GM12878 (cell line): Measurements from ENCODE around the gene PLXNA4. TPM values are rescaled to one million over a fixed set of nuclear protein-coding genes. Genes with fewer than 3 reads are reported as not detected.

ENCODE experiments used
- ATAC-seq: fragments of 200-7000 bp; cut with Tn5 transposase; 3 replicates; pipeline ENCODE4 v1.9.1; 2020; ENCODE audit warnings: mild to moderate bottlenecking, moderate library complexity
- BruUV-seq: library from RNA; stranded (reverse); fragments of 400-500 nt; replicated peaks from 2 replicates; lab custom pipeline; 2021; lab: Mats Ljungman, UMichigan
- CTCF ChIA-PET: fragments of 300-600 bp; sonication (Branson Sonifier 250); formaldehyde crosslinking; extraction: SDS; loops from one replicate; lab custom pipeline; 2021; ENCODE audit warnings: inconsistent platforms; lab: Yijun Ruan, JAX
- POLR2A ChIA-PET: fragments of 350-600 bp; formaldehyde crosslinking; extraction: SDS; loops from one replicate; lab custom pipeline; 2021; ENCODE audit warnings: inconsistent platforms; lab: Charles Lee
- RAD21 ChIA-PET: fragments of 300-600 bp; sonication (Branson Sonifier 250); formaldehyde crosslinking; loops from one replicate; lab custom pipeline; 2023; ENCODE audit warnings: antibody characterized with exemption; ENCODE audit not compliant: unreplicated experiment; lab: Charles Lee
- SMC1A ChIA-PET: fragments of 300-600 bp; sonication (Branson Sonifier 250); formaldehyde crosslinking; loops from one replicate; lab custom pipeline; 2023; ENCODE audit not compliant: unreplicated experiment, uncharacterized antibody; lab: Charles Lee
- DNase-seq: peaks from one replicate; pipeline ENCODE4 v3.0.0-alpha.2; 2011; ENCODE audit warnings: low read depth, low spot score
- FAIRE-seq: peaks from 3 replicates; lab custom pipeline; 2011; peaks lifted over from hg19 to GRCh38; lab: Jason Lieb, UNC
- H2AFZ ChIP-seq: 2 replicates; pipeline ENCODE4 v1.6.0; 2011; ENCODE audit warnings: low read depth, low read length, control low read depth; ENCODE audit not compliant: control insufficient read depth
- H3K27ac ChIP-seq: 2 replicates; pipeline ENCODE4 v1.5.1; 2011; ENCODE audit warnings: control low read depth; ENCODE audit not compliant: control insufficient read depth, insufficient read depth
- H3K27me3 ChIP-seq, 2 experiments: replicated peaks in 1 of 2; 2 replicates each; pipeline versions ENCODE4 v1.6.0 to v1.6.1; 2011; ENCODE audit warnings: low read length in 1 of 2; ENCODE audit not compliant: control insufficient read depth in 2 of 2, insufficient read depth in 2 of 2
- H3K36me3 ChIP-seq, 2 experiments: 2 replicates each; pipeline ENCODE4 v1.5.1; 2011; ENCODE audit warnings: low read length in 1 of 2; ENCODE audit not compliant: control insufficient read depth in 2 of 2, insufficient read depth in 2 of 2
- H3K4me1 ChIP-seq: 2 replicates; pipeline ENCODE4 v1.6.1; 2011; ENCODE audit warnings: mild to moderate bottlenecking, low read length, moderate library complexity, mixed read lengths; ENCODE audit not compliant: control insufficient read depth, insufficient read depth
- H3K4me2 ChIP-seq: 2 replicates; pipeline ENCODE4 v1.6.0; 2011; ENCODE audit warnings: control low read depth; ENCODE audit not compliant: control insufficient read depth, insufficient read depth
- H3K4me3 ChIP-seq: fragments of 200-600 bp; sonication (generic); 2 replicates; pipeline ENCODE4 v1.5.1; 2016
- H3K79me2 ChIP-seq: 2 replicates; pipeline ENCODE4 v1.6.0; 2011; ENCODE audit warnings: low read length; ENCODE audit not compliant: control insufficient read depth, insufficient read depth
- H3K9ac ChIP-seq: 2 replicates; pipeline ENCODE4 v1.8.0; 2011; ENCODE audit warnings: low read length, control low read depth, mixed read lengths; ENCODE audit not compliant: control insufficient read depth, insufficient read depth
- H3K9me3 ChIP-seq: replicated peaks from 3 replicates; pipeline ENCODE4 v1.5.1; 2011; ENCODE audit warnings: mild to moderate bottlenecking, low read length; ENCODE audit not compliant: control insufficient read depth, insufficient read depth
- H4K20me1 ChIP-seq: 2 replicates; pipeline ENCODE4 v1.6.0; 2011; ENCODE audit not compliant: control insufficient read depth, insufficient read depth
- BHLHE40 ChIP-seq, 2 experiments: fragments of 450-650 bp in 1 of 2; IDR thresholded peaks; 2 replicates each; pipeline ENCODE4 v1.6.1; 2011 to 2017; ENCODE audit warnings: low read depth in 2 of 2, borderline replicate concordance in 1 of 2, improper control_type of control experiment in 1 of 2, low read length in 1 of 2, mild to moderate bottlenecking in 1 of 2
- IKZF2 ChIP-seq, 2 experiments: fragments of 450-650 bp; IDR thresholded peaks; 2 replicates each; pipeline ENCODE4 v1.6.1; 2017; ENCODE audit warnings: mild to moderate bottlenecking in 2 of 2, moderate library complexity in 2 of 2
- IRF4 ChIP-seq: IDR thresholded peaks from 2 replicates; pipeline ENCODE4 v1.6.1; 2011; ENCODE audit warnings: low read depth, low read length
- SPI1 ChIP-seq: IDR thresholded peaks from 2 replicates; pipeline ENCODE4 v1.6.1; 2011; ENCODE audit warnings: low read depth, mild to moderate bottlenecking, low read length, moderate library complexity, borderline replicate concordance; ENCODE audit not compliant: insufficient read depth
- TCF7 ChIP-seq: IDR thresholded peaks from 2 replicates; pipeline ENCODE4 v1.6.1; 2014; ENCODE audit warnings: antibody characterized with exemption, borderline replicate concordance
- WGBS: methylation state at CpG from one replicate; pipeline ENCODE4 v1.1.6; 2016; ENCODE audit warnings: low lambda C conversion rate; ENCODE audit not compliant: insufficient replicate concordance, insufficient coverage; ENCODE audit errors: missing lambda C conversion rate; 5-methylcytosine and 5-hydroxymethylcytosine counted together
- in situ Hi-C: fragments of 300-500 bp; cut with MboI; formaldehyde crosslinking; loops from 9 replicates; pipeline ENCODE4 v1.14.3; 2018; ENCODE audit warnings: mixed read lengths
- intact Hi-C: fragments of 100-400 bp; cut with micrococcal nuclease; formaldehyde crosslinking; loops from one replicate; pipeline ENCODE4 v1.14.2; 2022; ENCODE audit not compliant: unreplicated experiment
- polyA plus RNA-seq, 11 experiments: library from polyadenylated mRNA; depleted of rRNA in 4 of 11; unstranded in 6 of 11; stranded (reverse) in 5 of 11; fragments of >200 nt; fragmentation: Nextera tagmentation in 4 of 11; fragmentation: Illumina TruSeq in 1 of 11; extraction: Ambion mirVana in 4 of 11; extraction: Trizol in 1 of 11; gene quantifications; 1 replicate in 1 of 11; 2 replicates in 10 of 11; pipeline versions ENCODE4 v1.2.1 to v1.2.3, GENCODE V29; 2011 to 2016; ENCODE audit warnings: inconsistent platforms in 2 of 11, missing spikeins in 2 of 11, low read depth in 1 of 11
- total RNA-seq, 4 experiments: library from RNA; depleted of rRNA in 3 of 4; stranded (reverse); fragments of >200 nt in 3 of 4; fragmentation: Illumina TruSeq in 1 of 4; extraction: Trizol in 1 of 4; gene quantifications; 2 replicates each; pipeline versions ENCODE4 v1.2.1 to v1.2.3, GENCODE V29; 2013 to 2021
- TF ChIP-seq, protein P1 (sequence below): fragments of 450-650 bp; IDR thresholded peaks from 2 replicates; pipeline ENCODE4 v1.6.1; 2017; ENCODE audit warnings: mild to moderate bottlenecking
- TF ChIP-seq, protein P2 (sequence below): fragments of 450-650 bp; IDR thresholded peaks from 2 replicates; pipeline ENCODE4 v1.6.1; 2017; ENCODE audit warnings: borderline replicate concordance

The PLXNA4 gene
- total and polyA plus RNA-seq, 10 of the 15 experiments (the other 5 are each of a cell fraction or from before 2014, with no cell fraction given) = 0.03 TPM; not detected in 9

DNA sequence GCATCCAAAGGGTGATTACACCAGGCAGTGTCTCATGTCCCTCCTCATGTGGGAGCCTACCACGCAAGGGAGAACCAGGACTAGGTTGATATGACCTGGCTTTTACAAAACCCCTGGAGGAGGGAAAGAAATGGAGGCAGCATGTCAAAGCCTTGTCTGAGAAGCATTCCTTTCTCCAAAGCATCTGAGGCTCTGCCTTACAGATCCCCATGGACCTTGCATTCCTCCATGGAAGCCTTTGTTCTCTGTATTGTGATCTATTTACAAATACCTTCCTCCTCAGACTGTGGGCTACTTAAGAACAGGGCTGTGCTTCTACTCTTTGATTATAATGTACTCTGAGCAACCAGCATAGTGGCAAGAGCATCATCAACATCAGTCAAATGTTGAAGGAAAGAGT is 197.0 kb downstream of the PLXNA4 start:
- no peaks in the 10 kb centered on the region for H3K79me2 ChIP-seq
- H3K9me3 ChIP-seq = no peaks in the 10 kb centered on the region
- no peaks in the 10 kb centered on the region for H4K20me1 ChIP-seq
- in situ Hi-C loops (no loop called here), intact Hi-C loops (no loop called here)
- BruUV-seq = no TSS peak
- no peaks in the 10 kb centered on the region for H3K36me3 ChIP-seq
- ChIA-PET POLR2A (no interaction called here), CTCF (no interaction called here), RAD21 (interaction anchor here (0.7 kb wide), 1 partner anchor 319 kb away, joined by 4 read pairs; no protein-coding TSS in a partner anchor), SMC1A (no interaction called here)
- peaks cover 0 to 2% of the 10 kb centered on the region in 2 experiments; a peak in 2 of 4 replicates for H3K27me3 ChIP-seq
- ATAC-seq (no peak), FAIRE-seq (no peak), DNase-seq (no peak)
- H3K9ac ChIP-seq = no peak overlapping the region
- no peak for TF ChIP-seq SPI1
- TF ChIP-seq, protein P1, sequence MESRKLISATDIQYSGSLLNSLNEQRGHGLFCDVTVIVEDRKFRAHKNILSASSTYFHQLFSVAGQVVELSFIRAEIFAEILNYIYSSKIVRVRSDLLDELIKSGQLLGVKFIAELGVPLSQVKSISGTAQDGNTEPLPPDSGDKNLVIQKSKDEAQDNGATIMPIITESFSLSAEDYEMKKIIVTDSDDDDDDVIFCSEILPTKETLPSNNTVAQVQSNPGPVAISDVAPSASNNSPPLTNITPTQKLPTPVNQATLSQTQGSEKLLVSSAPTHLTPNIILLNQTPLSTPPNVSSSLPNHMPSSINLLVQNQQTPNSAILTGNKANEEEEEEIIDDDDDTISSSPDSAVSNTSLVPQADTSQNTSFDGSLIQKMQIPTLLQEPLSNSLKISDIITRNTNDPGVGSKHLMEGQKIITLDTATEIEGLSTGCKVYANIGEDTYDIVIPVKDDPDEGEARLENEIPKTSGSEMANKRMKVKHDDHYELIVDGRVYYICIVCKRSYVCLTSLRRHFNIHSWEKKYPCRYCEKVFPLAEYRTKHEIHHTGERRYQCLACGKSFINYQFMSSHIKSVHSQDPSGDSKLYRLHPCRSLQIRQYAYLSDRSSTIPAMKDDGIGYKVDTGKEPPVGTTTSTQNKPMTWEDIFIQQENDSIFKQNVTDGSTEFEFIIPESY = no peak
- TF ChIP-seq TCF7 = no peak
- no peak for TF ChIP-seq IKZF2 (IDR thresholded peaks at IDR 0.05)
- TF ChIP-seq, protein P2, sequence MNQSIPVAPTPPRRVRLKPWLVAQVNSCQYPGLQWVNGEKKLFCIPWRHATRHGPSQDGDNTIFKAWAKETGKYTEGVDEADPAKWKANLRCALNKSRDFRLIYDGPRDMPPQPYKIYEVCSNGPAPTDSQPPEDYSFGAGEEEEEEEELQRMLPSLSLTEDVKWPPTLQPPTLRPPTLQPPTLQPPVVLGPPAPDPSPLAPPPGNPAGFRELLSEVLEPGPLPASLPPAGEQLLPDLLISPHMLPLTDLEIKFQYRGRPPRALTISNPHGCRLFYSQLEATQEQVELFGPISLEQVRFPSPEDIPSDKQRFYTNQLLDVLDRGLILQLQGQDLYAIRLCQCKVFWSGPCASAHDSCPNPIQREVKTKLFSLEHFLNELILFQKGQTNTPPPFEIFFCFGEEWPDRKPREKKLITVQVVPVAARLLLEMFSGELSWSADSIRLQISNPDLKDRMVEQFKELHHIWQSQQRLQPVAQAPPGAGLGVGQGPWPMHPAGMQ = no peak
- TF ChIP-seq IRF4 = no peak
- TF ChIP-seq BHLHE40 (IDR thresholded peaks at IDR 0.05; ENCODE audit: borderline replicate concordance in 1 of 2, low read depth in 2 of 2, low read length in 1 of 2) = no peak
- 0% methylated on average over 1 of the region's 1 CpG for WGBS
- no peak overlapping the region for H3K27ac ChIP-seq
- no peak overlapping the region for H3K4me3 ChIP-seq
- no peak overlapping the region for H3K4me2 ChIP-seq
- no peak overlapping the region for H2AFZ ChIP-seq
- H3K4me1 ChIP-seq = no peaks in the 10 kb centered on the region
